WTC11 (cell line): ENCODE results near the gene ETV3. TPM values are rescaled to one million over a fixed set of nuclear protein-coding genes. Genes with fewer than 3 reads are reported as not detected.

Experiments used
- ATAC-seq: fragments of 200-7000 bp; cut with Tn5 transposase; 2 replicates; pipeline ENCODE4 v1.10.0; 2021; ENCODE audit warnings: mild to moderate bottlenecking, moderate library complexity
- CTCF ChIA-PET: fragments of 300-600 bp; sonication (Branson Sonifier 250); formaldehyde crosslinking; loops from one replicate; lab custom pipeline; 2021; ENCODE audit warnings: antibody characterized with exemption; lab: Charles Lee
- POLR2A ChIA-PET: fragments of 350-600 bp; sonication (Branson Sonifier 250); formaldehyde crosslinking; loops from one replicate; lab custom pipeline; 2021; ENCODE audit warnings: antibody characterized with exemption; lab: Charles Lee
- DNase-seq: peaks from one replicate; pipeline ENCODE4 v3.0.0; 2021; ENCODE audit warnings: low spot score
- H3K27ac Mint-ChIP-seq: 2 replicates; pipeline ENCODE4 v1.8.0; 2021; ENCODE audit warnings: mixed read lengths
- H3K27me3 Mint-ChIP-seq: 2 replicates; pipeline ENCODE4 v1.8.0; 2021; ENCODE audit warnings: low read depth, mild to moderate bottlenecking, moderate library complexity, mixed read lengths
- H3K36me3 Mint-ChIP-seq: 2 replicates; pipeline ENCODE4 v1.8.0; 2021; ENCODE audit warnings: mixed read lengths
- H3K4me1 Mint-ChIP-seq: 2 replicates; pipeline ENCODE4 v1.8.0; 2022; ENCODE audit warnings: mixed read lengths
- H3K4me3 Mint-ChIP-seq: 2 replicates; pipeline ENCODE4 v1.8.0; 2021; ENCODE audit warnings: mild to moderate bottlenecking, moderate library complexity, mixed read lengths
- H3K9me3 Mint-ChIP-seq: 2 replicates; pipeline ENCODE4 v1.8.0; 2021; ENCODE audit warnings: mixed read lengths
- CREM ChIP-seq: sonication (generic); formaldehyde crosslinking; IDR thresholded peaks from 2 replicates; pipeline ENCODE4 v1.8.1; 2022; ENCODE audit warnings: mild to moderate bottlenecking, missing genetic modification reagents, moderate library complexity
- ELF4 ChIP-seq: sonication (generic); formaldehyde crosslinking; IDR thresholded peaks from 2 replicates; pipeline ENCODE4 v1.8.1; 2022; ENCODE audit warnings: low read depth, mild to moderate bottlenecking, moderate library complexity, missing genetic modification reagents
- FOXK1 ChIP-seq: sonication (generic); formaldehyde crosslinking; IDR thresholded peaks from 2 replicates; pipeline ENCODE4 v1.8.0; 2022; ENCODE audit warnings: mild to moderate bottlenecking, moderate library complexity, missing genetic modification reagents
- FOXP1 ChIP-seq: sonication (generic); formaldehyde crosslinking; IDR thresholded peaks from 2 replicates; pipeline ENCODE4 v1.8.0; 2022; ENCODE audit warnings: missing genetic modification reagents, mild to moderate bottlenecking, moderate library complexity, borderline replicate concordance
- GABPB1 ChIP-seq: sonication (generic); formaldehyde crosslinking; IDR thresholded peaks from 2 replicates; pipeline ENCODE4 v1.8.1; 2023; ENCODE audit warnings: mild to moderate bottlenecking, missing genetic modification reagents
- GRHL2 ChIP-seq: fragments of 250-450 bp; sonication (Bioruptor Pico); IDR thresholded peaks from 2 replicates; pipeline ENCODE4 v1.8.0; 2022; ENCODE audit warnings: mild to moderate bottlenecking, moderate library complexity; ENCODE audit not compliant: insufficient replicate concordance, severe bottlenecking
- JAZF1 ChIP-seq: fragments of 250-450 bp; sonication (Bioruptor Pico); IDR thresholded peaks from 2 replicates; pipeline ENCODE4 v1.9.0; 2021; ENCODE audit warnings: moderate library complexity, mild to moderate bottlenecking, inconsistent platforms
- RELA ChIP-seq: sonication (generic); formaldehyde crosslinking; IDR thresholded peaks from 2 replicates; pipeline ENCODE4 v1.8.1; 2022; ENCODE audit warnings: missing genetic modification reagents, mild to moderate bottlenecking, borderline replicate concordance
- TEAD4 ChIP-seq: sonication (generic); formaldehyde crosslinking; IDR thresholded peaks from 2 replicates; pipeline ENCODE4 v1.8.0; 2022; ENCODE audit warnings: mild to moderate bottlenecking, missing genetic modification reagents
- ZBTB21 ChIP-seq: sonication (generic); formaldehyde crosslinking; IDR thresholded peaks from 2 replicates; pipeline ENCODE4 v1.8.1; 2023; ENCODE audit warnings: mild to moderate bottlenecking, missing genetic modification reagents, borderline replicate concordance
- ZNF263 ChIP-seq: sonication (generic); formaldehyde crosslinking; IDR thresholded peaks from 2 replicates; pipeline ENCODE4 v1.8.1; 2022; ENCODE audit warnings: low read depth, mild to moderate bottlenecking, moderate library complexity, missing genetic modification reagents
- total RNA-seq: library from RNA; stranded (reverse); gene quantifications from 3 replicates; pipeline ENCODE4 v1.2.3, GENCODE V29; 2021
- TF ChIP-seq, protein P1 (sequence below): fragments of 250-450 bp; sonication (Bioruptor Pico); conservative IDR thresholded peaks from 2 replicates; pipeline ENCODE4 v1.9.0; 2021; ENCODE audit warnings: mild to moderate bottlenecking
- TF ChIP-seq, protein P2 (sequence below): fragments of 250-450 bp; sonication (Bioruptor Pico); IDR thresholded peaks from 2 replicates; pipeline ENCODE4 v1.9.0; 2021; ENCODE audit warnings: mild to moderate bottlenecking
- TF ChIP-seq, protein P3 (sequence below): sonication (generic); formaldehyde crosslinking; IDR thresholded peaks from 2 replicates; pipeline ENCODE4 v1.8.1; 2022; ENCODE audit warnings: low read depth, missing genetic modification reagents, borderline replicate concordance
- TF ChIP-seq, protein P4 (sequence below): sonication (generic); formaldehyde crosslinking; IDR thresholded peaks from 2 replicates; pipeline ENCODE4 v1.8.0; 2022; ENCODE audit warnings: mild to moderate bottlenecking, missing genetic modification reagents
- TF ChIP-seq, protein P5 (sequence below): fragments of 250-450 bp; sonication (Bioruptor Pico); IDR thresholded peaks from 2 replicates; pipeline ENCODE4 v1.8.0; 2021; ENCODE audit warnings: mild to moderate bottlenecking
- TF ChIP-seq, protein P6 (sequence below): sonication (generic); formaldehyde crosslinking; IDR thresholded peaks from 2 replicates; pipeline ENCODE4 v1.8.0; 2022; ENCODE audit warnings: mild to moderate bottlenecking, missing genetic modification reagents
- TF ChIP-seq, protein P7 (sequence below): sonication (generic); formaldehyde crosslinking; IDR thresholded peaks from 2 replicates; pipeline ENCODE4 v1.8.1; 2022; ENCODE audit warnings: mild to moderate bottlenecking, moderate library complexity, missing genetic modification reagents

The ETV3 gene
- total RNA-seq, 1 experiment from 2014 or later = 26.0 TPM

DNA sequence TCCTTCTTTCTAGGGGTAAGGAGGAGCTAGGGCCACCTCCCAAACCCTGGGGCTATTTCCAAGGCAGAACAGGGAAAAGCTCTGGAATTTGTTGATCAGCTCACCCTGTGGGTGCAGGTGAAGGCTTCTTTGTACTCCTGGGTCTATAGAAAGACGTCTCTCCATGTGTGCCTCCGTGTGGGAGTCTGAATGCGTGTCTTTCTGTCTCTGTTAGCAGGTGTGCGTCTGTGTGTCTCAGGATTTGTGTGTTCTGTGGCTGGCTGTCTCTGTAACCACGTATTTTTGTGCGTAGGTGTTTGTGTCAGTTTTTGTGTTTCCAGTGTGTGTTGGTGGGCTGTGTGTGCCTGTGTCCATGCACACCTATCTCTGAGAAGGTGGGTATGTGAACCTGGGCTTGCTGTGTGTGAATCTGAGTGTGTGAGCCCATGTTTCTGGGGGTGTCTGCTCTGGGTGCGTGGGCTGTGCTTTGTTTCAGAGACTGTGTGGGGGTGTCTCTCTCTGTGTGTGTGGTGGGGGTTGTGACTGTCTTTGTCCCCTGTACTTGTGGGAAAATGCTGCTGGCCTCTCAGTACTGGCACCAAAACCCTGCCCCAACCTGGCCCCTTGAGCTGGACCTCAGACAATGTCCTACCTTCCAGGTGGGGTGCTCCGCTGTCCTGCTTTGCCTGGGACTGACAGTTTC, 25.9 kb downstream of the ETV3 start:
- Mint-ChIP-seq H3K4me1 (peaks cover 73% of the 10 kb centered on the region), H3K27ac (peak overlapping the region; percentile 9; the same call in 1 of the 2 replicates), H3K27me3 (peaks cover 36% of the 10 kb centered on the region), H3K36me3 (no peaks in the 10 kb centered on the region), H3K9me3 (no peaks in the 10 kb centered on the region), H3K4me3 (peak overlapping the region; percentile 11; the same call in 1 of the 2 replicates)
- TF ChIP-seq GABPB1 (CRISPR knock-in tag) (no peak), ZNF263 (no peak), ELF4 (CRISPR knock-in tag) (no peak), FOXP1 (CRISPR knock-in tag) (no peak), TEAD4 (CRISPR knock-in tag) (no peak), FOXK1 (CRISPR knock-in tag) (no peak), ZBTB21 (CRISPR knock-in tag) (no peak)
- TF ChIP-seq, protein P1, sequence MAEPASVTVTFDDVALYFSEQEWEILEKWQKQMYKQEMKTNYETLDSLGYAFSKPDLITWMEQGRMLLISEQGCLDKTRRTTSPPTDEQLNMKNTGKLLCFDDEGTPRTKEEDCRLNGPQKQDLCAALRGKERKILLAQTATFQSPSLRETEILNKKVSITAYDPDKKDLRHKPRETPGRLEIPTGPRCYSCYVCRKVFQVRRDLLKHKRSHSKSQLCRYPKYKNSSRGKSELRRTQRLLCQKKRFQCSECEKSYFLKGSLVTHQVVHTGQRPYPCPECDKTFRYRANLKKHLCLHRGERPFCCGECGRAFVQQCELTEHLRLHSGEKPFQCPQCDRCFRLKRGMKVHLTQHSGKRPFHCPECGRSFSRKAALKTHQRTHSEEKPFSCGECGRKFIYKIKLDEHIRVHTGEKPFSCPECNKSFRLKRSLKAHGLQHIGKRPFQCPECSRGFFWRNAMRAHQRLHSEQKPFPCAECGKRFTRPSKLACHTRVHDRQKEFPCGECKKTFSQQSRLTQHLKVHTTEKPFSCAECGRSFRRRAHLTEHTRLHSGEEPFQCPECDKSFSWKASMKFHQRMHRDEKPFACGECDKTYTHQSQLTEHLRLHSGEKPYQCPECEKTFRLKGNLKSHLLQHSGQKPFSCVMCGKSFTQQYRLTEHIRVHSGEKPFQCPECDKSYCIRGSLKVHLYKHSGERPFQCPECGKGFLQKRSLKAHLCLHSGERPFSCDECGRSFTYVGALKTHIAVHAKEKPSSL (CRISPR knock-in tag) = no peak
- TF ChIP-seq, protein P2, sequence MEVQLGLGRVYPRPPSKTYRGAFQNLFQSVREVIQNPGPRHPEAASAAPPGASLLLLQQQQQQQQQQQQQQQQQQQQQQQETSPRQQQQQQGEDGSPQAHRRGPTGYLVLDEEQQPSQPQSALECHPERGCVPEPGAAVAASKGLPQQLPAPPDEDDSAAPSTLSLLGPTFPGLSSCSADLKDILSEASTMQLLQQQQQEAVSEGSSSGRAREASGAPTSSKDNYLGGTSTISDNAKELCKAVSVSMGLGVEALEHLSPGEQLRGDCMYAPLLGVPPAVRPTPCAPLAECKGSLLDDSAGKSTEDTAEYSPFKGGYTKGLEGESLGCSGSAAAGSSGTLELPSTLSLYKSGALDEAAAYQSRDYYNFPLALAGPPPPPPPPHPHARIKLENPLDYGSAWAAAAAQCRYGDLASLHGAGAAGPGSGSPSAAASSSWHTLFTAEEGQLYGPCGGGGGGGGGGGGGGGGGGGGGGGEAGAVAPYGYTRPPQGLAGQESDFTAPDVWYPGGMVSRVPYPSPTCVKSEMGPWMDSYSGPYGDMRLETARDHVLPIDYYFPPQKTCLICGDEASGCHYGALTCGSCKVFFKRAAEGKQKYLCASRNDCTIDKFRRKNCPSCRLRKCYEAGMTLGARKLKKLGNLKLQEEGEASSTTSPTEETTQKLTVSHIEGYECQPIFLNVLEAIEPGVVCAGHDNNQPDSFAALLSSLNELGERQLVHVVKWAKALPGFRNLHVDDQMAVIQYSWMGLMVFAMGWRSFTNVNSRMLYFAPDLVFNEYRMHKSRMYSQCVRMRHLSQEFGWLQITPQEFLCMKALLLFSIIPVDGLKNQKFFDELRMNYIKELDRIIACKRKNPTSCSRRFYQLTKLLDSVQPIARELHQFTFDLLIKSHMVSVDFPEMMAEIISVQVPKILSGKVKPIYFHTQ (CRISPR knock-in tag) = no peak
- TF ChIP-seq, protein P3, sequence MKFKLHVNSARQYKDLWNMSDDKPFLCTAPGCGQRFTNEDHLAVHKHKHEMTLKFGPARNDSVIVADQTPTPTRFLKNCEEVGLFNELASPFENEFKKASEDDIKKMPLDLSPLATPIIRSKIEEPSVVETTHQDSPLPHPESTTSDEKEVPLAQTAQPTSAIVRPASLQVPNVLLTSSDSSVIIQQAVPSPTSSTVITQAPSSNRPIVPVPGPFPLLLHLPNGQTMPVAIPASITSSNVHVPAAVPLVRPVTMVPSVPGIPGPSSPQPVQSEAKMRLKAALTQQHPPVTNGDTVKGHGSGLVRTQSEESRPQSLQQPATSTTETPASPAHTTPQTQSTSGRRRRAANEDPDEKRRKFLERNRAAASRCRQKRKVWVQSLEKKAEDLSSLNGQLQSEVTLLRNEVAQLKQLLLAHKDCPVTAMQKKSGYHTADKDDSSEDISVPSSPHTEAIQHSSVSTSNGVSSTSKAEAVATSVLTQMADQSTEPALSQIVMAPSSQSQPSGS (CRISPR knock-in tag) = no peak
- TF ChIP-seq, protein P4, sequence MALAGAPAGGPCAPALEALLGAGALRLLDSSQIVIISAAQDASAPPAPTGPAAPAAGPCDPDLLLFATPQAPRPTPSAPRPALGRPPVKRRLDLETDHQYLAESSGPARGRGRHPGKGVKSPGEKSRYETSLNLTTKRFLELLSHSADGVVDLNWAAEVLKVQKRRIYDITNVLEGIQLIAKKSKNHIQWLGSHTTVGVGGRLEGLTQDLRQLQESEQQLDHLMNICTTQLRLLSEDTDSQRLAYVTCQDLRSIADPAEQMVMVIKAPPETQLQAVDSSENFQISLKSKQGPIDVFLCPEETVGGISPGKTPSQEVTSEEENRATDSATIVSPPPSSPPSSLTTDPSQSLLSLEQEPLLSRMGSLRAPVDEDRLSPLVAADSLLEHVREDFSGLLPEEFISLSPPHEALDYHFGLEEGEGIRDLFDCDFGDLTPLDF = no peak
- DNase-seq (no peak), ATAC-seq (no peak)
- ChIA-PET POLR2A (interaction anchor here (0.7 kb wide), 1 partner anchor 62 kb away, joined by 4 read pairs; no protein-coding TSS in a partner anchor), CTCF (interaction anchor here (0.9 to 1.1 kb wide), 3 partner anchors 22 to 435 kb away, joined by 3 to 5 read pairs (median 4); partner anchors contain the start of gene NES)

DNA sequence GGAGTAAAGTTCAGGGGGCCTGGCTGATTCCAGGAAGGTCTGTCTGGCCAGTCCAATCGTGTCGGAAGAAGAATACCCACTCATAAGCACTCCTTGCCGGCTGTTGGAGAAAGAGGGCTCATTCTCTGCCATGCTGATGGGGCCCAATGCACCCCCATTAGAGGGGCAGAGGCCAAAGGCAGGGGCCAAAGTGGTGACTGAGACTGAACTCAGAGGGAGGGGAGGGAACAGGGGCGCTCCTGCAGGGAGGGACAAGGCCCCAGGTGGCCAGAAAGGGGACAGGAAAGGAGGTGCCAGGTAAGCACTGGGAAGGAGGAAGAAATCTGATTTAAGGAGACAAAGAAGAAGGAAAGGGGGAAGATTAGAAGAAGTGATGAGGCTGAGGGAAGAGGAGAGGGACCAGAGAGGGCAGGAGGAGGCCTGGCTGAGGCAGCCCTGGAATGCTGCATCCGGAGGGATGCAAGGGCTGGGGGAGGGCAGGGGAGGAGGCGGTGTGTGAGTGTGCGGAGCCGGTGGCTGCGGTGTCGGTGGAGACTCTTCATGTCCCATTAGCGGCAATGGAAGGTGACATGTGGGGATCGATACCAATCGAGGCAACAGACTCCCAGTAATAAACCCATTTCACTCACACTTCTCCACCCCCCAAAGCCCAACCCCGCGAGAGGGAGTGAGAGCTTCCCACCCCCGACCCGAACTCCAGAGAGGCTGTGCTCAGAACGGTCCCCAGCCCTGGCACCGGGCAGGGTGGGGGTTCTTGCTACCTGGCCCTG, 26.6 kb downstream of the ETV3 start:
- Mint-ChIP-seq H3K36me3 (no peaks in the 10 kb centered on the region), H3K27me3 (peaks cover 44% of the 10 kb centered on the region), H3K4me3 (peak overlapping the region; percentile 45; the same call in 1 of the 2 replicates), H3K27ac (no peak overlapping the region), H3K4me1 (peaks cover 67% of the 10 kb centered on the region), H3K9me3 (no peaks in the 10 kb centered on the region)
- ChIA-PET POLR2A (interaction anchor here (0.7 kb wide), 1 partner anchor 61 kb away, joined by 4 read pairs; no protein-coding TSS in a partner anchor), CTCF (interaction anchor here (0.9 to 3.0 kb wide), 4 partner anchors 21 to 45 kb away, joined by 4 to 33 read pairs (median 8); no protein-coding TSS in a partner anchor)
- ATAC-seq (peak; percentile 75), DNase-seq (peak; percentile 59)
- no peak for TF ChIP-seq GRHL2 (CRISPR knock-in tag)
- no peak for TF ChIP-seq JAZF1 (CRISPR knock-in tag)
- TF ChIP-seq, protein P4 = no peak
- TF ChIP-seq RELA (CRISPR knock-in tag) = no peak
- TF ChIP-seq, protein P5, sequence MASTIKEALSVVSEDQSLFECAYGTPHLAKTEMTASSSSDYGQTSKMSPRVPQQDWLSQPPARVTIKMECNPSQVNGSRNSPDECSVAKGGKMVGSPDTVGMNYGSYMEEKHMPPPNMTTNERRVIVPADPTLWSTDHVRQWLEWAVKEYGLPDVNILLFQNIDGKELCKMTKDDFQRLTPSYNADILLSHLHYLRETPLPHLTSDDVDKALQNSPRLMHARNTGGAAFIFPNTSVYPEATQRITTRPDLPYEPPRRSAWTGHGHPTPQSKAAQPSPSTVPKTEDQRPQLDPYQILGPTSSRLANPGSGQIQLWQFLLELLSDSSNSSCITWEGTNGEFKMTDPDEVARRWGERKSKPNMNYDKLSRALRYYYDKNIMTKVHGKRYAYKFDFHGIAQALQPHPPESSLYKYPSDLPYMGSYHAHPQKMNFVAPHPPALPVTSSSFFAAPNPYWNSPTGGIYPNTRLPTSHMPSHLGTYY (CRISPR knock-in tag) = no peak
- TF ChIP-seq, protein P6, sequence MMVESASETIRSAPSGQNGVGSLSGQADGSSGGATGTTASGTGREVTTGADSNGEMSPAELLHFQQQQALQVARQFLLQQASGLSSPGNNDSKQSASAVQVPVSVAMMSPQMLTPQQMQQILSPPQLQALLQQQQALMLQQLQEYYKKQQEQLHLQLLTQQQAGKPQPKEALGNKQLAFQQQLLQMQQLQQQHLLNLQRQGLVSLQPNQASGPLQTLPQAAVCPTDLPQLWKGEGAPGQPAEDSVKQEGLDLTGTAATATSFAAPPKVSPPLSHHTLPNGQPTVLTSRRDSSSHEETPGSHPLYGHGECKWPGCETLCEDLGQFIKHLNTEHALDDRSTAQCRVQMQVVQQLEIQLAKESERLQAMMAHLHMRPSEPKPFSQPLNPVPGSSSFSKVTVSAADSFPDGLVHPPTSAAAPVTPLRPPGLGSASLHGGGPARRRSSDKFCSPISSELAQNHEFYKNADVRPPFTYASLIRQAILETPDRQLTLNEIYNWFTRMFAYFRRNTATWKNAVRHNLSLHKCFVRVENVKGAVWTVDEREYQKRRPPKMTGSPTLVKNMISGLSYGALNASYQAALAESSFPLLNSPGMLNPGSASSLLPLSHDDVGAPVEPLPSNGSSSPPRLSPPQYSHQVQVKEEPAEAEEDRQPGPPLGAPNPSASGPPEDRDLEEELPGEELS (CRISPR knock-in tag) = no peak
- TF ChIP-seq, protein P7, sequence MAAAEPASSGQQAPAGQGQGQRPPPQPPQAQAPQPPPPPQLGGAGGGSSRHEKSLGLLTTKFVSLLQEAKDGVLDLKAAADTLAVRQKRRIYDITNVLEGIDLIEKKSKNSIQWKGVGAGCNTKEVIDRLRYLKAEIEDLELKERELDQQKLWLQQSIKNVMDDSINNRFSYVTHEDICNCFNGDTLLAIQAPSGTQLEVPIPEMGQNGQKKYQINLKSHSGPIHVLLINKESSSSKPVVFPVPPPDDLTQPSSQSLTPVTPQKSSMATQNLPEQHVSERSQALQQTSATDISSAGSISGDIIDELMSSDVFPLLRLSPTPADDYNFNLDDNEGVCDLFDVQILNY (CRISPR knock-in tag) = no peak
- TF ChIP-seq CREM (CRISPR knock-in tag) = no peak
